ENCODE measurements around the gene GSTM2.
A peak's percentile ranks its signal among the peaks of the same experiment; 100 is the strongest.

GSTM2 gene

DNA sequence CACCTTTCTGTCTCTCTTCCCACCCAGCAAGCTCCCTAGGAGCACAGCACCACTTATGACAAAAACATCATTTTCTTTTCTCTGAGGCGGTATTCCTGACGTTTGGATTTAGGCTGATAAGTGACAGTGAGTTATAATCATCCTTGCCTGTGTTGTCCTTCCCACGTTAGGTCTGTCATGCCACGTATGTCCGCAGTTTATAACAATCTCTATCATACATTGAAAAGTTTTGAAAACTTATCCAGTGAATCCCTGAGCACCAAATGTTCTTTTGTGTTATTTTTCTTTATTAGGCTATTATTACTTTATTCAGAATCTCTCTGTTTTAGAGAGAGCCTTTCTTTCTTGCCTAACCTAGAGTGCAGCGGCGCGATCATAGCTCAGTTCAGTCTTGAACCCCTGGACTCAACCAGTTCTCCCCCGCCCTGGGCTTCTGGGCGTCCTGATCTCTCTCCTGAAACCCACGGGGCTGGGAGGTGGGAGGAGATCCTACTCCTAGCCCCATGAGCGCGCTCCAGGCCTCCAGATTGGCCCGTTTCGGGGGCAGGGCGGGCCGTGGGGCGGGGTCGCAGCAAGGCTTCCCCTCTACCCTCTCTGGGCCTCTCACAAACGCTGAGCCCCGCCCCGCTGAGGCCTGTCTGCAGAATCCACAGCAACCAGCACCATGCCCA is at the start of gene GSTM2:
GSTM2 (plus strand) TSS at position 606 of the 671 bp plus-strand sequence; CDS start at position 665, 59 bp downstream.
- DNase-seq, result peak; percentile 57

DNA sequence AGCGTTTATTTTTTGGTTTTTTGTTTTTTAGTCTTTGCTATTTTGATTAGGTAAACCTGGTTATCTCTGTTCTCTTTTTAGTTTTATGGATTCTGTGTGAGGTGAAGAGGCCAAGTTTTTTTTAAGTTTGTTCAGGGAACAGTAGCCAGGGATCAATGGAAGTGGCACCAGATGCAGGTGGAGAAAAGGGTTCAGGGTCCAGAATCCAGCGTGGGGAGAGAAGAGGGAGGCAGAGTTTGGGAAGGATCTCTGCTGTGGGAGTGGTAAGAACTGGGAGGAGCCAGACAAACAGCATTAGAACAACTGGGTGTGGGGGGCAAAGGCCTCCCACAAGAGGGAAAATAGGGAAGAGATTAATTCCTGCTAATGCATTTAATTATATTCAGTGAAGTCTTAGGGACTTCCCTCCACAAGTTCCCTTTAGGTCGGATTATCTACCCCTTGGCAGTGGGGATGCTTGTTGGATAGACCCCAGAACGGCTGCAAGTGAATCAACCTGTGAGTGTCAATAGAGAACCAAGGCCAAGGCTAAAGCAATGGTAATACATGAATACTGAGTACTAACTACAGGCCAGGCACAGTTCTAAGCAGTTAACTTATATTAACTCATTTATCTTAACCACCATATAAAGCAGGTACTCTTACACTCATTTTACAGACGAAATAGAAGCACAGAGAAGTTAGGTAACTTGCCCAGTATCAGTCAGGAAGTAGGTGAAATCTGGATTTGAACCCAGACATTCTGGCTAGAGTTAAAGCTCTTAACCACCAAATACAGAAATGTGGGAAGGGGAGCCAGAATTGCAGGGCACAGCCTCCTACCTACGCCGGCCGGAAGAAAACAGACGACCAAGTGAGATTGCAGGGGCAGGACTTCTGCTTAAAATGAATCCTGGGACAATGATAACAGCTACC is 48.9 kb upstream of the GSTM2 start:
- no peak for DNase-seq

DNA sequence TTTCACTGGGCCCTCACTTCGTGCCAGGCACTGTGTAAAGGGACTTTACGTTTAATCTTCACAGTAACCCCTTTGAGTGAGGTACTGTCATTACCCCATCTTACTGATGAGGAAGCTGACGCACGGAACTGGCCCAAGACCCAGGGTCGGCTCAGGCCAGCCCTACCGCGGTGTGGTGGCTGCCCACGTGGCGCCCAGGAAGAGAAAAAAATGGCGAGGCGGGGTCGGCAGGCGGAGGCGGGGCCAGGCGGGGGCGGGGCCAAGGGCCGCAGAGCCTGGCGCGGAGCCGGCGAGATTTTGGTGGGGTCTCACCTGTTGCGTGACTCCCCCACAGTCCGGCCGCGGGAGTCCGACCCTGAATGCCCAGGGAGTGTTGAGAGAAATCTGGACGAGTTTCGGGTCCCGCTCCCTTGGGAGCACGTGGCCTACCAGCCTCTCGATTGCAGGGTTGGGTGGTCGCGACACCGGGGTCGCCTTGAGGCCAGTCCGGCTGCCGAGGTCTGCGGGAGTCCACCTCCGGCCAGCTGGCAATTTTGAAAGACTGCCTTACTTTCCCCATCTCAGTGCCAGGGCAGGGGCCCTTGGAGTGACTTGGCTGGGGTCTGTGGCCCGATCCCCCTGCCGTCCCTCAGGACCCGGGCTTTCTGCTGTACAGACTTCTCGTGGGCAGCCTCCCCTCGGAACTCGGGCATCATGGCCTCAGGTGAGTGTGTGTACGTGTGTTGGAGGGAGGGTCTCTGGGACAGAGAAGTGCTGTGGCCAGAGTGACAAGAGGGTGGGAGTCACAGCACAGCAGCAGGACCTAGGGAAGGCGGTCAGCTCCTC is 48.1 kb upstream of the GSTM2 start, which contains the start of the genes AMPD2 and GNAT2:
AMPD2 (plus strand) TSS at position 262 of the 825 bp plus-strand sequence. CDS start 1,339 bp downstream, outside the sequence.
GNAT2 (minus strand) TSS at position 41 of the 825 bp plus-strand sequence. CDS start 6,746 bp downstream, outside the sequence.
- peak; percentile 31 for DNase-seq

DNA sequence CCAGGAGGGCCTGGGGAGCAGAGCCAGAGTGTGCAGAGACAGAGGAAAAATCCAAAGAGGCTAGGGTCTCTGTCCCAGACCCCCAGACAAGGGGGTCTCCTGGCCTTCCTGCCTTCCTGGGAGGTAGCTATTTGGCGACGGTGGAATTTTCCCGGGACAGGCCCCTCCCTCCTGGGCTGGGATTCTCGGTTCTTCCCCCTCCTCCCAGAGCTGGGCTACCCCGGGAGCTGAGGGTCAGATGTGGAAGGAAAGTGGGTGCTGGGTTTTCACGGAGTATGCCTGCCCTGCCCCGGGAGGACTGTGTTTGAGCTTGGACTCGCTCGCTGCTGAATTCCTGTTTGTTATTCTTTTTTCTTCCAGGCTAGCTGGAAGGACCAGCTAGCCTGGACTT is 47.5 kb upstream of the GSTM2 start:
- DNase-seq, result no peak

DNA sequence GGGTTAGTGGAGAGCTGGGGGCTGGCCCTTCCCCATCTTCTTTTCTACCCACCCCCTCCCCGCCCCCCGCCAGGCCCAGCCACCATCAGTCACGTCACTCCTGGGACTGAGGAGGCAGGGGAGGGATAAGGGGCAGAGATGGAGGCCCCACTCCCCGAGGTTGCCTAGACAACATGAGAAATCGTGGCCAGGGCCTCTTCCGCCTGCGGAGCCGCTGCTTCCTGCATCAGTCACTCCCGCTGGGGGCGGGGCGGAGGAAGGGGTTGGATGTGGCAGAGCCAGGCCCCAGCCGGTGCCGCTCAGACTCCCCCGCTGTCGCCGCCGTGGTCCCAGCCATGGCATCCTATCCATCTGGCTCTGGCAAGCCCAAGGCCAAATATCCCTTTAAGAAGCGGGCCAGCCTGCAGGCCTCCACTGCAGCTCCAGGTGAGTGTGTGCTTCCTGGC is 47.0 kb upstream of the GSTM2 start:
- peak; percentile 95 for DNase-seq

DNA sequence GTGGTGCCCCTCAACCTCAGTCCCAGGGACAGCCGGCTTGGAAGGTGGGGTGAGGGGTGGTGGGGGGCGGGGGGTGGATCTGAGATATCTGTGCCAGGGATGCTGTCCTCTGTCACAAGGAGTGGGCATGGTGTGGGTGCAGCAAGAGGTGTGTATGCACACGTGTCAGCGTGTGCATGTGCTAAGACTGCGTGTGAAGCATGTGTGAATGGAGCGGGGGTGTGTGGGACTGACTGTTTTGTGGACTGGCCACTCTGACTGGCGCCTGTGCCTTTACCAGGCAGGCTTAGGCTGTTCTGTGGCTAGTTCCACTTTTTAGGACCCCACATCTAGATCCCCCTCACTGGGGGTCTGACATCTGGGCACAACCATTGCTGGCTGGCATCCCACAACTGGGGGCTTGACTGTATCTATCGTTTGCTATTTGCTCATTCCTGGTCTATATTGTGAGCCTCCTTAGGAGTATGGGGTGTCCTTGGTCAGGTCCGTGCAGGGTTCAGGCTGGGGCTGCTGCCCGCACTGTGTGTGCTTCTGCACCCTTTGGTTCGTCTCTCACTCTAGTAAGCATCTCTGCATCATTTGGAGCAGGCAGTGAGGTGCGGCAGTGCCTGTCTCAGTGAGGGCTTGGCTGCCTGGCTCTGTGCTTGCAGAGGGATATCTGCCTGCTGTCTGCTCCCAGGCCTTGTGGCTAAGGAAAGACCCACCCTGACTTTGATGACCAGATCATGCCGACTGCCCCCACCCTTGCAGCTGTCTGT is 46.3 kb upstream of the GSTM2 start:
- DNase-seq, result no peak

DNA sequence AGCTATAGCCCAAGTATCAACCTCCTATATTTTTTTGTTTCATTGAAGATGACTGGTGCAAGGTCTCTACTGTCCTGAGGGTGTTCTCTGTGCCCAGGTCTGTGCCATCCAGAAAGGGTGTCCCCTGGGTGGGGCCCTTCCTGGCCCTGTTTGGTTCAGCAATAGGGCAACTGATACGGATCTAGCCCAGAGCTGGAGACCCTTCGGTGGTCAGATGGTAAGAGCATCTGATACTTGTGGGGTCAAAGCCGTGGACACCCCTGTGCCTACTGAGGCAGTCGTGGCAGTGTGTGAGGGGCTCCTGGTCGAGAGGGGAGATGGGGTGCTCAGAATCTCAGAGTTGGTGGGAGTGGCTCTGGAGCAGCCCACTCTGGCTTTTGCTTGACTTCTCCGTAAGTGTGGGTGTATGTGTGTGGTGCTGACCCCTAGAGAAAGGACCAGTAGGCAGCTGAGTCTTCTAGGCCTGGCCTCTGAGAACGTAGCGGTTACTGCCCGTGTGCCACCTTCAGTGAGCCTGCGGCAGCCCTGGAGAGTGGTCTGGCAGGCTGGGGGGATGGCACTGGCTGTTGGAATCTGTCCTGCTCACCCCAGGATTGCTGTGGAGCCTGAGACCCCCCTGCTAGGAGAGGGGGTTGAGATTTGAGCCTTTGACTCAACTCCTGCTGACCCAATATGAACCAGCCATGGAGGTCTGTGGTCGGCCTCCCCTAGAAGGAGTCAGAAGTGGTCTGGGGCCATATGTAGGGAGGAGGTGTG is 45.5 kb upstream of the GSTM2 start:
- no peak for DNase-seq

DNA sequence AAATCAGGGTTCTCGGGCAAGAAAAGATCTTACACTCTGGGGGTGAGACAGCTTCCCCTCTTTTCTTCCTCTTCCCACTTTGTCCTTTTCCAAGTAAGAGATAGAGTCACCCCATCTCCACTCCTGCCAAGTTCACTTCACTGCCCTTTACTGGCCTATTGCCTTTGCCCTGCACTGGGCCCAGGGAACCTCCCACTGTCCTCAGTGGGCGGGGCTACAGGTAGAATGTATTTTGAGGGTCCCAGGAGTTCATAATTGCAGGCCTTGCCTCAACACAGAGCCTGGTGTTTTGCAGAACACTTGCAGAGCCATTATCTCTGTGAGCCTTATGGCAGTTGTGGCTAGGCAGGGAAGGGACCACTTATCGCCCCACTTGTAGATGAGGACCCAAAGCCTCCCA is 45.0 kb upstream of the GSTM2 start:
- DNase-seq, result no peak

DNA sequence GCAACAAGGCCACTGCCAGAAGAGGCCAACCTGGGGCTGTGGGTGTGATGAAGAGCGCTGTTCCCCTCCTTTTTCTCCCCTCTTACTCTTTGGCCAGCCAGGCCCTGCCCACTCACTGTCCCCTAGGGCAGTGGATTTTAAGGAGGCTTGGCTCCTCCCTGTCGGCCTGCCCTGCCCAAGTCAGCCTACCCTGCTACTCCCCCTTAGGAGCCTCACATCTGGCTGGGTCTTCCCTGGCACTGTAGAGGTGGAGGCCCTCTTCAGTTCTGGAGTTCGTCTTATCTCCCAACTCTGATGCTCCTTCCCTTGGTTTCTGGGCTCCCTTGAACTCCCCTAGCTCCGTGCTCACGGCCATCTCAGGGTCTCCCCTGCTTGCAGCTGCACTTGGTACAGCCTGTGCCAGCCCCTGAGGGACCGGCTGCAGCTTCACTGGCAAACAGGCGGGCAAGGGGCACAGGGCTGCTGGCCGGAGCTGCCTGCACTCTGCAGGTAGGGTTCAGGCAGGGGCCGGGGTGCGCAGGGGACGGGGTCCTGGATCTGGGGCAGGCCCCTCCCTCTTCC is 44.2 kb upstream of the GSTM2 start:
- DNase-seq, result no peak

DNA sequence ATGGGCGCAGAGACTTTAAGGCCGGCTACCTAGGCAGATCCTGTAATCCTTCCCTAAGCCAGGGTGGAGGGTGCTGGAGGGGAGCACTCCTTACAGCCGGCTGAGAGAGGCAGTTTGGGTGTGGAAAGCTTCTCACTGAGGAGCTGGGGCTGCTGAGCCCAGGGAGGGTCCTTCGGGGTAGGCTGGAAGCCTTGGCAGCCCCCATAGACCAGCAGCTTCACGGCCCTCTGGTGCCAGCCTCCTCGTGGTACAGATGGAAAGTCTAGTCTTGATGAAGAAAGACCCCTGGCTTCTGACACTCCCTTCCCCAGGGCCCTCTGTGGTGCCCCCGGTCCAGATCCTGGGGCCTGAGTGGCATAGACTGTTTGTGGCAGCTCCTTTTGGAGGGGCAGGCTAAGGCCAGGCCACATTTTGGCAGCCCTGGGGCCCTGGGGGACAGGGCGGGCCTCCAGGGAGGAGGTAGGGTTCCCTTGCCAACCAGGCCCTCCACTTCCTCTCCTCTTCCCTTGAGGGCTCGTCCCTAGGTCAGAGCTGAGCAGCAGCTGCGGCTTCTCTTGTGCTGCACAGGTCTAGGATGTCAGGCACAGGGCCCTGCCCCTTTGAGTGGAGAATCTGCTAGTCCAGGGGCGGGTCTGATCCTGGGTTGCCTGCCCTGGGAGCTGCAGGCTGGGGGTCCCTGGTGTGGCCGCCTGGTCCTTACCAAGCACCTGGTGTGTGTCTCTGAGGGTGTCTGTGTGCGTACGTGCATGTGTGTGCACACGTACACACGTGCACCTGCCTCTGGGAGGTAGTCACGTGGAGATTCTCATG is 43.5 kb upstream of the GSTM2 start:
- no peak for DNase-seq

DNA sequence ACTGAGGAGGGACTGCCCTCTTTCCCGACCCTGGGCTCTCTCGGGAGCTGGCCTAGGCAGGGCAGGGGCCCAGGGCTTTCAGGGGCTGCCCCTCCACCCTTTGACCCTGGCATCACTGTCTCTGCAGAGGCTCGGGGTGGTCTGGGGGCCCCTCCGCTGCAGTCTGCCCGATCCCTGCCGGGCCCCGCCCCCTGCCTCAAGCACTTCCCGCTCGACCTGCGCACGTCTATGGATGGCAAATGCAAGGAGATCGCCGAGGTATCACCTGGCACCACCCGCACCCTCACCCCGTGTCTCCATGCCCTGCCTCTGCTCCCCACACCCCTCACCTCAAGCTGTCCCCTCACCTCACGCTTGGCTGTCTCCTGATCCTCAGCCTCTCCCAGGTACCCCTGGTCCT is 42.7 kb upstream of the GSTM2 start:
- no peak for DNase-seq

DNA sequence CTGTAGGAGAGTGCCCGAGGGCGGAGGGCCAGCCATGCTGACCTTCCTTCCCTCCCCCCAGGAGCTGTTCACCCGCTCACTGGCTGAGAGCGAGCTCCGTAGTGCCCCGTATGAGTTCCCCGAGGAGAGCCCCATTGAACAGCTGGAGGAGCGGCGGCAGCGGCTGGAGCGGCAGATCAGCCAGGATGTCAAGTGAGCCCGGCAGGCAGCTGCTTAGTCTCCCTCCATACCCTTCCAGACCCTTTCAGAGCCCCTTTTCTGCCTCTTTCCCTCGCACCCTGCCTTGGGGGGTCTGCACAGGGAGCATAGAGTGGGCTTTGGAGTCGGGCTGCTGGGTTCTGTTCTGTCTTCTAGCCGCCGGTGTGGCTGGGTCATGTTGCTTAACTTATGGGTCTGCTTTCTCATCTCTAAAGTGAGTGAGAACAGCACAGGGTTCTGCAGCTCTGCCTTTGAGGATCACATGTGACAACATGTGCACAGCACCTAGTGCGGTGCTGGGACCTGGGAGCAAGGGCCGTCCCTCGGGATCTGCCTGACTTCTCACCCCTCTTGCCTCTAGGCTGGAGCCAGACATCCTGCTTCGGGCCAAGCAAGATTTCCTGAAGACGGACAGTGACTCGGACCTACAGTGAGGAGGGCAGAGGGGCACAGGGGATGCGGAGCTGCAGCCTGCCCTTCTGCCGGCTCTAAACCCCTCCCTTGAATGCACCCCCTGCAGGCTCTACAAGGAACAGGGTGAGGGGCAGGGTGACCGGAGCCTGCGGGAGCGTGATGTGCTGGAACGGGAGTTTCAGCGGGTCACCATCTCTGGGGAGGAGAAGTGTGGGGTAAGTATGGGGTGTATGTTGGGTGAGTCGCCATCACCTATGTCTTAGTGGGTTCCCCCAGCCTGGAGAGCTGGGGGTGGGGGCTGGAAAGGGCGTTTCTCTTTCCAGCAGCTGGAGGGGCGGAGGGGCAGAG is 42.0 kb upstream of the GSTM2 start:
- DNase-seq, result peak; percentile 30

DNA sequence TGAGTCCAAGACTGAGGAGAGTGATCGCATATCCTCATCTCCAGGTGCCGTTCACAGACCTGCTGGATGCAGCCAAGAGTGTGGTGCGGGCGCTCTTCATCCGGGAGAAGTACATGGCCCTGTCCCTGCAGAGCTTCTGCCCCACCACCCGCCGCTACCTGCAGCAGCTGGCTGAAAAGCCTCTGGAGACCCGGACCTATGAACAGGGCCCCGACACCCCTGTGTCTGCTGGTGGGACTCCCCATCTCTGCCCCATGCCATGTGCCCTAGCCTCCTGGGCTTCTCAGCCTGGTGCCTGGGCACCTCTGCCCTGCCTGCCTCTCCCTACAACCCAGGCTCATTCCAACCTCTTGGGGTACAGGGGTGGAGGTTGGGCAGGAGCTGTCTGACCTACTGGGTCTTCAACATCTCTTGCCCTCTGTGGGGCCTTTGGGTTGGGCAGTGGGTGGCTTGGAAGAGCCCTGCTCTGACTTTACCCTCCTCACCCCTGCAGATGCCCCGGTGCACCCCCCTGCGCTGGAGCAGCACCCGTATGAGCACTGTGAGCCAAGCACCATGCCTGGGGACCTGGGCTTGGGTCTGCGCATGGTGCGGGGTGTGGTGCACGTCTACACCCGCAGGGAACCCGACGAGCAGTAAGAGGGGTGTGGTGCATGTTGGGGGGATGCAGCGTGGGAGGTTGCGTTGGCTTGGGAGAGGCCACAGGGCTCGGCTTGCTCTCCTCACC is 41.0 kb upstream of the GSTM2 start:
- no peak for DNase-seq

DNA sequence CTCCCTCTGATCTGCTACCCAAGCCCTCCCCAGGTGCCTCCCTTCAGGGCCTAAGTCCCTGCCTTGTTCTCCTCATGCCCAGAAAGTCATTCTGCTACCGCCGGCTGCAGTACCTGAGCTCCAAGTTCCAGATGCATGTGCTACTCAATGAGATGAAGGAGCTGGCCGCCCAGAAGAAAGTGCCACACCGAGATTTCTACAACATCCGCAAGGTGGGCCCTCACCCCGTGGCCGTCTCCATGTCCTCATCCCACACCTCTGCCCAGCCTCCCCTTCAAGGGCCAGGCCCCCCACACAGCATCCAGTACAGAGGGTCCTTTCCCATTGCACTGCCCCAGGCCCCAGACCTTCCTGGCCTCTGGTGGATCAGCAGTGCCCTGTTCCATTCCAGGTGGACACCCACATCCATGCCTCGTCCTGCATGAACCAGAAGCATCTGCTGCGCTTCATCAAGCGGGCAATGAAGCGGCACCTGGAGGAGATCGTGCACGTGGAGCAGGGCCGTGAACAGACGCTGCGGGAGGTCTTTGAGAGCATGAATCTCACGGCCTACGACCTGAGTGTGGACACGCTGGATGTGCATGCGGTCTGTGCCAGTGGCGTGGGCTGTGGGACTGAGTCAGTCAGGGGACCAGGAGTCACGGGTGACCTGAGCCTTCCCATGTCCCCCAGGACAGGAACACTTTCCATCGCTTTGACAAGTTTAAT is 40.0 kb upstream of the GSTM2 start:
- no peak for DNase-seq

DNA sequence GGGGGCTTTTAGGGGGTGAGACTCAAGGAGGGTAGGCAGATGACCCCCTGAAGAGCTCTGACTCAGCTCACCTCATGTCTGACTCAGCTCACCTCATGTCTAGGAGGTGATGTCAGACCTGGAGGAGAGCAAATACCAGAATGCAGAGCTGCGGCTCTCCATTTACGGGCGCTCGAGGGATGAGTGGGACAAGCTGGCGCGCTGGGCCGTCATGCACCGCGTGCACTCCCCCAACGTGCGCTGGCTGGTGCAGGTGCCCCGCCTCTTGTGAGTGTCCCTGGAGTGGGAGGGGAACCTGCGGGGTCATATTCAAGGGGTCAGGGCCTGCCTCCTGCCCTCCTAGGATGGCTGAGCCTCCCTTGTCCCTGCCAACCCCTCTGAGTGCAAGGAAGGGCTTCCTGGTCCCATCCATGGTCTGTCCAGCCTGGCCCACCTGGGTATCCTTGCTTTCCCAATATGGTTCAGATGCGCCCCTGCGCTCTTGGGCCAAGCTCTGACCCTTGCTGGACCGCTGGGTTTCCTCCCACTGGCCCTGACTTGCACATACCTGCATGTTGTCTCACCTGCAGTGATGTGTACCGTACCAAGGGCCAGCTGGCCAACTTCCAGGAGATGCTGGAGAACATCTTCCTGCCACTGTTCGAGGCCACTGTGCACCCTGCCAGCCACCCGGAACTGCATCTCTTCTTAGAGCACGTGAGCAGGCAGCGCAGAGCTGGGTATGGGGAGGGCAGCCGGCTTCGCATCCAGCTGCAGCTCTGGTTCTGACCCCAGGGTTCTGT is 39.1 kb upstream of the GSTM2 start:
- DNase-seq, result no peak

DNA sequence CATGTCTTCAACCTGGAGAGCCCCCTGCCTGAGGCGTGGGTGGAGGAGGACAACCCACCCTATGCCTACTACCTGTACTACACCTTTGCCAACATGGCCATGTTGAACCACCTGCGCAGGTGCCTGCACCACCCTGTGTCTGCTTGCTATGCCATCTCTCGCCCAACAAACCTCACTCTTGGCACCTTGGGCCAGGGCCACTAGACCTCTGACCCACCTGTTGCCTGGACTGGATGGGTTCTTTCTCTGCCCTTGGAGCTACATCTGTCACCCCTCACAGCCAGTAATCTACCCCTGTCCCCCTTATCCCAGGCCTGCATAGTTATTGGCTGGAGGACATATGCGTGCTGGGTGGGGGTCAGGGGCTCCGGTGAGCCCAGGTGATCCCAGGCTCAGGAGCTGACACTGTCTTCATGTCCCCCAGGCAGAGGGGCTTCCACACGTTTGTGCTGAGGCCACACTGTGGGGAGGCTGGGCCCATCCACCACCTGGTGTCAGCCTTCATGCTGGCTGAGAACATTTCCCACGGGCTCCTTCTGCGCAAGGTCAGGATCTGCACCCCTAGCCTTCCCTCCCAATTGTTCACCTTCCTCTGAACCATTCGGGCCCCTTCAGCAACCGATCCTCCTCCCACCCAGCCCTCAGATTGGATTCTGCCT is 38.4 kb upstream of the GSTM2 start:
- DNase-seq, result no peak
